ENCODE results near the gene ACACB.

The ACACB gene

DNA sequence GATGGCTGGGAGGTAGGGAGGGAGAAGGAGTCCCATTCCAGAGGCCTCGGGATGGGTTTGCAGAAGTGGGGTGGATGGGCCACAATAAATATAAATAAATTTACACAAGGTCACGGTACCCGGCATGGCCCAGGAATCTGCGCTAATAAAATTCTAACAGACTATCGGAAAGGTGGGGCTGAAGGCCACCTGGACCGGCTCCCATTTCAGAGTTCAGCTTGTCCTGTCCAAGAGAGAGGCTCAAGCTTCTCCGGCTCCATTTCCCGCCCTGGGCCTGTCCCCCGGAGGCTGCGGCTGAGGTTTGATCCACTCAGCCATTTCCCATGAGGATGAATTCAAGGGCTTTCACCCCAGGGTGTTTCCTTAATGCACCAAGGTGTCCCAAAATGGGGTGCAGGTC lies 162.5 kb downstream of the ACACB start:
- DNase-seq (ENCODE audit: low read depth): no peak

DNA sequence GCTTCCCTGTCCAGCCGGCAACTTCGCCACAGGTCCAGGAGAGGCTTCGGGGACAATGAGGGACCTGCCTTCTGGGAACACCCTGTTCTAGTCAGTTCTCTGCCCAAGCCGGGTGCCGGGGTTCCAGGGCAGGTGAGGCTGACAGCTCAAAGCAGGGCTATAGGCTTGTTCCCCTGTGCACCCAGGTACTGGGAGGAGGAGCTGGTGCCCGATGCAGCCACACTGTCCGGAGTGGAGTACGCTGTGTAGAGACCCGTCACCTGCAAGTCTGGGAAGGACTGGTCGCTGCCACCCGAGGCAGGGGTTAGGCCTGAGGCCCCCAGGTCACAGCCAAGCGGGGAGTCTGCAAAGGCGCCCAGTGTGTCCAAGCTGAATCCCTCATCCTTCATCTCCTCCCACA lies 163.1 kb downstream of the ACACB start:
- DNase-seq (ENCODE audit: low read depth): no peak

DNA sequence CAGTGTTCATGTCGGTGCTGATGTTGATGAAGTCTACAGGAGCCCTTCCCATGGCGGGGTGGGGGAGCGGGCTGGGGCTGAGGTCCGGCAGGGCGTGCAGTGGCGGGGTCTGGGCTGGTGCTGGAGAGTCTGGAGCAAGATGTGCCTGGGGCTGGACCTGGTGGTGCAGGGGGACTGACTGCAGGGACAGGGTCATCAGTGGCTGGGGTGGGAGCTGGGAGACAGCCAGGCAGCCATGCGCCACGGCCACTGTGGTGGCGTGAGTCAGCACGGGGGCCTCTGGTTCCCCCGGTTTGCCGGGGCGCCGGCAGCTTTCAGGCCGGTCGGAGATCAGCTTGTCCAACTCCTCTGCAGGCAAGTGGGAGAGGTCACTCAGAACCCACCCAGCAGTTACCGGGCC lies 165.1 kb downstream of the ACACB start:
- DNase-seq (ENCODE audit: low read depth): no peak

DNA sequence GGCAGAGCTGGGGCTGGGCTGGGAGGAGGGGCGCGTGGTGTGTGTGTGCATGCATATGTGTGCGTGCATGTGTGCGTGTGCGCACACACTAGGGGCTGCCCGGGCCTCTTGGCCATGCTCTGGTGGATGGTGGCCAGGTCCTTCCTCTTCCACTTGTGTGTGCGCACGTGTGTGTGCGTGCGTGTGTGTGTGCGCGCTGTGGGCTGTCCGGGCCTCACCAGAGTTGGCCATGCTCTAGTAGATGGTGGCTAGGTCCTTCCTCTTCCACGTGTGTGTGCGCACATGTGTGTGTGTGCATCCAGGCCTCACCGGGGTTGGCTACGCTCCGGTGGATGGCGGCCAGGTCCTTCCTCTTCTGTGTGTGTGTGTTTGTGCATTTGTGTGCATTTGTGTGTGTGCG lies 168.0 kb downstream of the ACACB start:
- no peak for DNase-seq (ENCODE audit: low read depth)

DNA sequence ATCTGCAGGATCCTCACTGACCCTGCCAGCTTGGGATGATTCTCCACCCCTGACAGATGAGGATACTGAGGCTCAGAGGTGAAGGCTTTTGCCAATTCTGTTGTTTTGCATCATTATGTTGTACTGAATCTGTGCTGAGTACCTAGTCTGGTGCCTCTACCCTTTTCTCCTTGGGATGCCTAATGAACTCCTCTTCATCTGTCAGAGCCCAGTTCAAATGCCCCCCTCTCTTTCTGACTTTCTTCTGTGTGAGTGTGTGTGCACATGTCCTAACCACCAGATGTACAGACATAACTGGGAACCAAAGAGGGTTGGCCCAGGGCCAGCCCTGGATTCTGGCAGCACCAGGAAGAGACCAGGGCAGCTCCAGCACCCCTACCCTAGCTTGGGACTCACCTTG lies 169.9 kb downstream of the ACACB start:
- no peak for DNase-seq (ENCODE audit: low read depth)

DNA sequence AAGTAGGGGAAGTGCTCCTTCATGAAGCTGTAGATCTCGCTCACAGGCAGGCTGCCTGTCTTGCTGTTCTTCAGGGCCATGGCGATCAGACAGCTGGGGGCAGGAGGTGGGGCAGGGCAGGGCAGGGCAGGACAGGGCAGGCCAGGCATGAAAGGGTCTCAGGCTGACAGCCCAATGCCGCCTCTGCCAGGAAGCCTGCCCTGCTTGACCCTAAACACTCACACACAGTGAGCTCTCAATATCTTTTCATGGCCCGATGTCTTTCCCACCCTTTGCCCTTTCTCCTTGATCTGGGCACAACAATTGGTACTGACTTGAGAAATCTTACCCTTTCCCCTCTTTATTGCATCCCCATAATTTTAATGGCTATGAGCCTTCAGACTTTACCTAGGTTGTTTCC lies 170.3 kb downstream of the ACACB start:
- no peak for DNase-seq (ENCODE audit: low read depth)

DNA sequence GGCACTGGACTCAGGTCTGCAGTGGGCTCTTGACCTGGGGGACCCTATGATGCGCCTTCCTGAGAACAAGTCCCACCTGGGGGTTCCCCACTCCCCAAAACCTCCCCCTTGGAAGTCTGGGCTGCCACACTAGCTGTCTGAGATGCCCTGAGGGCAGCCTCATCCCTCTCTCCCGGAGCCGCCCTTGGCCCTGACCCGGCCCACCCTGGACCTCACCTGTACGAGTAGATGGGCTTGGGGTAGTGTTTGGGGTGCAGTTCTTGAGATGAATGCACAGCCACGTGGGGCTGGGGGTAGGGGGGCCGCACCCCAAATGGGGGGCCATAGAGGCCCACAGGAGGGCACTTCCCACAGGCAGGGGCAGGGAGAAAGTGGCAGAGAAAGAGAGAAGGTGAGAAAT lies 170.8 kb downstream of the ACACB start:
- no peak for DNase-seq (ENCODE audit: low read depth)

DNA sequence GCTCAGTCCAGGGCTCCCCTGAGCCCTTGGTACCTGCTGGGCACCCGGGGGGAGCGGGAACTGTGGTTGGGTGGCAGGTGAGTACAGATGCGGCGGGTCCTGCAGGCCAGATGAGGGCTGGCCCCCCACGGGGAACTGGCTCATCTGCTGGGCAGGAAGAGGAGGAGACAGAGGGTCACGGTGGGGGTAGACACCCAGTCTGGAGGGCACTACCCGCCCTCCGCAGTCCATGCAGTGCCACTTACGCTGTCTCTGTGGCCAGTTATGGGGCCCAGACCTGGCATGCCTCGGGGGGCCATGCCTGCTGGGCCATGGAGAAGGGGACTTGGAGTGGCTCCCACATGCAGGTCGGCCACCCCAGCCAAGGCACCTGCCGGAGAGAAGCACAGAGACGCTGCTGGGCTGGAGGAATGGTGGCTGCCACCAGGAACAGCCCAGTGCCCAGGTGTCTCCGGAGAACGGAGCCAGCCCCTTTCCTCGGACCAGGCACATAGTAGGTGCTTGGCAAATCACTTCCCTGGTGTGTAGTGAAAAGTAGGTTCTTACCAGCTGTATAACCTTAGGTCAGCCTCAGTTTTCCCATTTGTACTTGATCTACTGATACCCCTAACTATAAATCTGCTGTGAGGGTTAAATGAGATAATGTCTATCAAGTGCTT lies 171.6 kb downstream of the ACACB start:
- DNase-seq (ENCODE audit: low read depth): no peak

DNA sequence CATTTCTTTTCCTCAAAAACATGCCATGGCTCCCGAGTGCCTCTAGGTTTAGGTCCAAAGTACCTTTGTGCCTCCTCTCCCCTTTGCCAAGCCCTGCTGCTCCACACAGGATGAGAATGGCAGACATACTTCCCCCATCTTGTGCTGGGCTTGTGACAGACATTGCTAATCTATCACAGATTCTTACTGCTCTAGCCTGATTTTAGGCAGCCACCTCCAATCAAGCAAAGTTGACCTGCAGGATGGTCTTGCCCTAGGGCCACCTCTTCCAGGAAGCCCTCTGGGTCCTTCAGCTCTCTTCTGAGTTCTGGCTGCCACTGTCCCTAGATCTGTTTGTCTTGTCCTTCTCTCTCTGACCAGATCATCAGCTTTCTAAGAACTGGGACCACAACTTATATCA lies 172.2 kb downstream of the ACACB start:
- no peak for DNase-seq (ENCODE audit: low read depth)

DNA sequence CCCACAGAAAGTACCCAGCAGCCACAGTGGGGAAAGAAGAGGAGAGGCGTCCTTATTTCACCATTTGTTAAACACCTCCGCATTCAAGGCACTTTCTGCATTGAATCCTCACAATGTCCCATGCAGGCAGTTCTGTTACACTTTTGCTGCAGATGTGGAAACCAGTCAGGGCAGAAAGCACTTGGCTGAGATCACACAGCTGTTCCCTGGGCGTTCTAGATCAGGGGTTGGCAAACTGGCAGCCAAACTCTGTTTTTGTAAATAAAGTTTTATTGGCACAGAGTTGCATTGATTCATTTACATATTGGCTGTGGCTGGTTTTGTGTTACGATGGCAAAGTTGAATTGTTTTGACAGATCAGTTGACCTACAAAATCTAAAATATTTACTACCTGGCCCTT lies 172.6 kb downstream of the ACACB start:
- DNase-seq (ENCODE audit: low read depth): no peak

DNA sequence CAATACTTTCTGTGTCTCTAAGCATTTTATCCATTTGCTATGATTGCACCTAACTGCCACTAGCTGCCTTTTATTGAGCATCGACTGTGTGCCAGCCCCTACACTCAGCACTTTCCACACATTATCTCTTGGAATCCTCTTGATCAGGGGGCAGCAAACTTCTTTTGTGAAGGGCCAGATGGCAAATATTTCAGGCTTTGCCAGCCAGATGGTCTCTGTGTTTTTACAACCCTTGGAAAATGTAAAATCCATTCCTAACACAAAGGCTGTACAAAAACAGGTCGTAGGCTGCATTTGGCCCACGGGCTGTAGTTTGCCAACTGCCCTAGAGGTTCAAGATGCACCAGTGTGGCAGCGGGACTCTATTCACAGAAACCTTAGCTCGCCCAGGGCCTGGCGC lies 173.2 kb downstream of the ACACB start:
- no peak for DNase-seq (ENCODE audit: low read depth)

DNA sequence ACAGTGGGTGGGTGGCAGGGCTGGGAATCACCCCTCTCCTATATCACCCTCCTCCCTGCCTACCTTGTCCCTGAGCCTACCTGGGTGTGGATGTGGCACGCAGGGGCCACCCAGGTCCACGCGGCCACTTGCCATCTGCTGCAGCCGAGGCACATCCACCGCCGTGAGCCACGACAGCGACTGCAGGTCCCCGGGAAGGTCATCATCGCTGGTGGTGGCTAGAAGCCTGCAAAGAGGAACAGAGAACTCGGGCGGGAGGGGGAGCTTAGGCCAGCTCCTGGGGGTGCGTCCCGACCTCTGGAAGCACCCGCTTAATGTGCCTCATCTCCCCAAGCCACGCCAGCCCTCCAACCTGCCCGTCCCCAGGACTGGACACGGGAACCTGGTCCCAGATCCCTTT lies 173.7 kb downstream of the ACACB start:
- DNase-seq (ENCODE audit: low read depth): no peak

DNA sequence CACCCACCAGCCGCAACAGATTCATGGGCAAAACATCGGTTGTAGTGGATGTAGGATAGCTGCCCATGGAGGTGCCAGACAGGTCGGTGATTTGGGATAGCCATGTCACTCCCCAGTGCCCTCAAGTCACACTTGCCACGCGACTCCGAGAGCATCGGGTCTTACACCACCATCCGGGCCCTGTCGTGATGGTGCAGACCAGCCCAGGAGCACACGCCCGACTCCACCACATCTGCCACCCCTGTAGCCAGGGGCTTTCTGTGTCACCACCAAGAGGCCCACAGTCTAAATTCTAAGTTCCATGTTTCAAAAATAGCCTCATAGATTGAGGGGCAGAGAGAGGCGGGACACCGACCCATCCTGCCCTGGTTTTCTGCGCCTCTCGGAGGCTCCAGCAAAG lies 174.7 kb downstream of the ACACB start:
- DNase-seq (ENCODE audit: low read depth): no peak

DNA sequence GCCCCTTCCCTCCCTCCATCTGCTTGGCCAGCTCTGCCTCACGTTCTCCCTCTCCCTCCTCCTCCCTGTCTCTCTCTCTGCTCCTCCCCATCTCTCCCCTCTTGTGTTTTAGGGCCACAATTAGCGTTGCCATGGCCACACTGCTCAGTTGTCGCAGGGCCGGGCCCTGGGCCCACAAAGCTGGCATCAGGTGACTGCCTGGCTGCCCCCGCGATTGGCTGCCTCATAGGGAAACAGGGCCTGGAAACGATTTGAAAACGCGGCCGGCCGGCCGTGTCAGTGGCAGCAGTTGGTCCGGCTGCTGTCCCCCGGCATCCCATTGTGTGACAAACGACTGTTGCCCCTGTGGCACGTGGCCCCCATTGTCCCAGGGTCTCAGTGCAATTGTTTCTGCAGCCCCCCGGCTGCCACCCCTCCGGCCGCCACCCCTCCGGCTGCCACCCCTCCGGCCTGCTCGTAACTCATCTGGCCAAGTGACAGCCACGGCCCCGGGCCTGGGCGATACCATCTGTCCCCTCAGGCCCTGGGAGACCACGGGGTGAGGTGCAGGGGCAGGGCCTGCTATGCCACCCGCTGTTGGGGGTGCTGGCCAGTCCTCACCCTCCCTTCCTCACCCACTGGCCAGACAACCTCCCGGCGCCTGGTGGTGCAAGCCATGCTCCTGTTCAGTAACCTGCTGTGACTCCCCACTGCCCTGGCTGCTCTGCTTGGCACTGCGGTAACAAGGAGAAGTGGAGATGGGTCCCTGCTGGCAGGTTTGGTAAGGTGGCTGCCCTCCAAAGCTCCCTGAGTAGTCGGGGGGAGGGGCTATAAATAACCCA lies 175.3 kb downstream of the ACACB start:
- no peak for DNase-seq (ENCODE audit: low read depth)

DNA sequence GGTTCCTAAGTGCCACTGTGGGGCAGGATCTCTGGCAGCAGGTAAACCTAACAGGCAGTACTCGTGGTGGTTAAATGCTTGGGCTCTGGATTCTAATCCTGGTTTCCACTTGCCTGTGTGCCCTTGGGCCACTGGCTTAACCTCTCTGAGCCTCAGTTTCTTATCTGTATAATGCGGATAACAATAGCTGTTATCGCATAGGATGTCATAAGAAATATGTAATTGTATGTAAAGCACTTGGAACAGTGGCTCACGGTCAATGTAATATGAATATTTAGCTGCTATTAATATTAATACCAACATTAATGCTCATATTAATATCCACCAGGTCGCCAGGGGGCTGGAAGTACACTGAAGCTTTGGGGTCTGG lies 175.9 kb downstream of the ACACB start:
- no peak for DNase-seq (ENCODE audit: low read depth)

DNA sequence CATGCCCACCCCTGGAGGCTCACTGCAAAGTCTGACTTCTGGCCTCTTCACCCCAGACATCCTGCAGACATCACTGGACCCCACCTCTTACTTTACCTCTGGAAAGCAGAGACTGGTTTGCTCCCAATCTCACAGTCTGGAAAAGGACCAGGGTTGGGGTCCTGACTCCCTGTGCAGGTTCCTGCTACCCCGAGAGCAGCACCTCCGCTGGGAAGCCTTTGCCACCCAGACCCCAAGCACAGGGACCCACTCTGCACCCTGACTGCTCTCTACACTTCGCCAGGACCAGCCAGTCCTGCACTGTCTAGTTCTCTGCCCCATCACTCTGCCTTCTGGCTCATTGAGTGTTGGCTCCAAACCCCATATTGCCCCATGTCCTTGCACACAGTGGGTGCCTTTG lies 176.7 kb downstream of the ACACB start:
- DNase-seq (ENCODE audit: low read depth): no peak

DNA sequence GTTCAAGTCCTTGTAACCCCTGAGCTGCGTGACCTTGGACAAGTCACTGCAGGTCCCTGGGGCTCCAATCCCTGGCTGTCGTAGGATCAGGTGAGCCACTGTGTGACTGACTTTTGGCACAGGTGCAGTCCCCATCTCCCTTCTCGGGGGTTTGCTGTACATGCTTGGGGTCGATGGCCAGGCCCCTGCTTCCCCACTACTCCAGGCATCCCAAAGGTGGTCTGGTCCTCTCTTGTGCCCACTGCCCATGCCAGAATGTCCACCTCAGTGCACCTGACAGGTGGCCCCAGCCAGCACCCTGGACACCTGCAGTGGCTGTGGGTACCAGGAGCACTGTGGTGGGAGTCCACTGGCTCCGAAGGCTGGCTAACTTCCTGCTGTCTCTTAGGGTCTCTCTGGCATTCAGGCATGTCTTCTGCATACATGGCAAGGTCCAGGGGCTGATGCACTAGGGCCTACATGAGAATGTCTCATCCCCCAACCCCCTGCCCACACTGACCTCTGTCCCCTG lies 178.0 kb downstream of the ACACB start:
- no peak for DNase-seq (ENCODE audit: low read depth)

DNA sequence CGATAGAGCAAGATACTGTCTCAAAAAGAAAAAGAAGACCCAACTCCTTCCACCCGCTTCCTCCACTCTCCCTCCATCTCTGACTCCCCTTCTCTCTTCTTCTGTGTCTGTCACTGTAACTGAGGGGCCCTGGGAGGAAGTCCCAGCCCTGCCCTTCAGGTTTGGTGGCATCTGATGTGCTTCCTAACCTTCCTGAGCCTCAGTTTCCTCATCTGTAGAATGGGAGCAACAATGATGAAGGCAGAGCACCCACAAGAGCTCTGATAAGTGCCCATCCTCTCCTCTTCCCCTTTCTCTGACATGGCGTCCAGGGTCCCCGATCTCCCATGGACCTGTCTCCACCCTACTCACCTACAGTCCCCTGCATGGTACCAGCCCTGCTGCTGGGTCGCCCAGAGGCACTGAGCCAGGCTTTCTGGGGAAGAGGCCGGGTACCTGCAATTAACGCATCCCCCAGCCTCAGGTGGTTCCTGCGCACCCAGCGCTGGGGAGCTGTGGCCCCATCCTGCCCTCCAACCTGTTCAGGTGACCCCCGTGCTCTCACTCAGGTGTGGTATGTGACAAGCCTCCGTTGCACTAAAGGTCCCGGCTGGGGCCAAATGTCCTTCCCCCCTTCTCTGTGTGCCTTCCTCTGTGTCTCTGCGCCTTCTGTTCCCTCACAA lies 179.5 kb downstream of the ACACB start:
- no peak for DNase-seq (ENCODE audit: low read depth)

DNA sequence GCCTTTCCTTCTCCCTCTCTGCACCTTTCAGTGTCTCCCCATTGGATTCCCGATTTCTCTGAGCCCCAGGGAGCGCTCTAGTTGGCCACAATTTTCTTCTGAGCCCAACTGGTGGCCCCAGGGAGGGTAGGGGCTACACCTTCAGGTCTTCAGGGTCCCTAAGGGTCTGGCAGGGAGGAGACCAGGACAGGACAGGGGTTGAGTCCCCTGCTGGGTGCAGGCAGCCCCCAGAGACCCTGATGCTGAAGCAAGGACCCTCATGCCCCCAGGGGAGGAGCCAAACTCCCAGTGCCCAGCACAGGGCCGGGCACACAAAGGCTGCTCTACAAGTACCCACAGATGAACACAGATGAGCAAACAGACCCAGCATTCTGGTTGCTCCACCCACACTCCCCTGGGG lies 180.0 kb downstream of the ACACB start:
- DNase-seq (ENCODE audit: low read depth): no peak

DNA sequence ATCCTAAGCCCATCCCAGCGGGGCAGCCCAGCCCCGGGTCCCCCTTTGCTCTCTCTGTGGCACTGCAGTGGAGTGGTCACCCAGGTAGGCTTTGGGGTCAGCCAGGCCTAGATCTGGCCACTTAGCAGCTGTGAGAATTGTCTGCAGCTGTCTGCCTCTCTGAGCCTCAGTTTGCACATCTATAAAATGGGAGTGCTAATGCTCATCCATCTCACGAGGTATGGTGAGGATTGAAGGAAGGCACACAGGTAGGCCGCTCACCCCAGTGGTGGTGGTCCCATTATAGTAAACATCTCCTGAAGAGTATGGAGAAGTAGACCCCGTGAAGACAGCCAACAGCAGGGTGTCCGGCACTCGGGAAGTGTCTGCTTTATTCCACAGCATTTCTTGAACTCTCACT lies 183.5 kb downstream of the ACACB start:
- no peak for DNase-seq (ENCODE audit: low read depth)

DNA sequence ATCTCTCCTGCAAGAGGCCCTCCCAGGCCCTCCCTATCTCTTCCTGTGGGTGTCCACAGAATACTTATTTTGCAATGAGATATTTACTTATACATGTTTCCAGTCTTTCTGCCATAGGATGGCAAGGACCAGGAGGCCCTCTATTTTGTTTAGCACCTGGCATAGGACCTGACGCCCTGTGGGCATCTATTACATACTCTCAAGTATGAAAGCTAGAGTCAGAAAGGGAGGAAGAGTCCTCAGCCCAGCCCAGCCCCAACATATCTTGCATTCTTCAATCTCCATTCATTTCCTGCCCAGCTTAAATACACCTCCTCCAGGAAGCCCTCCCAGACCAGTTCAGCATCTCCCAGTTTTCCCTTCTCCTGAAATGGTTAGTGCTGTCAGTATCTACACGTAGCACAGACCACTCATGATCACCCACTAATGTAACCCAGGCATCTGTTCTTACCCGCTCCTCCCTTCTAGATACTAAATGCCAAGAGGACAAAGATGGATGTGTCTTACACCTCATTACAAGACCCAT lies 185.3 kb downstream of the ACACB start:
- no peak for DNase-seq (ENCODE audit: low read depth)

DNA sequence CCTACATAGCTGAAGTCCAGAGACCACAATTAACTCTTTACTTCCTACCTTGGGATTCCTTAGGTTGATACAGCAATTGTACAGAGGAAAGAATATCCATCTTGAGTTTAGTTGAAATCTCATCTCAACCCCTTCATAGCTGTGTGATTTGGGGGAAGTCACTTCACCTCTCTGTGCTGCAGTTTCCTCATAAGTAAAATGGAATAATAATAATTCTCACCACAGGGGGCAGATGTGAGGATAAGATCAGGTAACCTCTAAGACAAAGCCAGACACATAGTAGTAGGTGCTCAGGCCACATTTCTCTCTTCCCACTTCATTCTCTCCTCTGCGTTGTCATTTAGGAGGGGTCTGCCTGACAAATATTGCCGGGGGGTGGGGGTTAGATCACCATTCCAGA lies 186.0 kb downstream of the ACACB start:
- no peak for DNase-seq (ENCODE audit: low read depth)

DNA sequence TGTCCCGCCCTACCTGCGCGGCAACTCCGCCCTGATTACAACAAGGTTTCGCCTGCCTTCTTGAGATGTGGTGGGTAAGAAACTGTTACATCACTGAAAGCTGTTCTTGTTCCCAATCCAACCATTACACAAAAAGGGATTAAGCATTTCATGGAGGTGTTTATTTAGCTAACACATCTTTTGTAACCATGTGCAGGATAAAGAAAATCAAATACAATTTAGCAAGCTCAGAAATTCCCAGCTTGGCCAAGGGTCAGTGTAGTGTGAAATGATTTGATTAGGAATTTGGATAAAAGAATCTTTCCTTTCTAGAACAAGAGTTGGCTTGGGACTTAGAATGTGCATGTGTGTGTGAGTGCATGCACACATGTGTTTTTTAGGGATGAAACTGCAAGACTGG lies 186.4 kb downstream of the ACACB start:
- DNase-seq (ENCODE audit: low read depth): no peak

Data from activated T-cell treated with anti-CD3 and anti-CD28 coated beads for 1 hour (primary cell).